HepG2 (cell line): ENCODE measurements around the gene DAPK1. TPM values are rescaled to one million over a fixed set of nuclear protein-coding genes. Genes with fewer than 3 reads are reported as not detected.

Source experiments
- ASH2L ChIP-seq: fragments of 300-600, 200-600 bp; sonication (generic); IDR thresholded peaks from 2 replicates; pipeline ENCODE4 v1.7.0; 2017; ENCODE audit warnings: low read depth, mild to moderate bottlenecking, moderate library complexity, mixed read lengths, low read length; ENCODE audit not compliant: insufficient read length
- DMAP1 ChIP-seq: IDR thresholded peaks from 2 replicates; pipeline ENCODE4 v1.6.1; 2016
- GABPA ChIP-seq, 2 experiments: IDR thresholded peaks; 2 replicates each; pipeline ENCODE4 v1.6.1; 2011 to 2016; ENCODE audit warnings: low read depth in 2 of 2, low read length in 1 of 2, missing biosample characterization in 1 of 2, missing genetic modification characterization in 1 of 2
- HMGXB4 ChIP-seq, 2 experiments: sonication (generic) in 1 of 2; formaldehyde crosslinking in 1 of 2; IDR thresholded peaks; 2 replicates each; pipeline versions ENCODE4 v1.4.0 to v1.6.1; 2018 to 2020; ENCODE audit warnings: missing genetic modification reagents in 2 of 2, borderline replicate concordance in 1 of 2, low read depth in 1 of 2, mild to moderate bottlenecking in 1 of 2, missing biosample characterization in 1 of 2
- HNRNPK ChIP-seq: fragments of 200-400 bp; formaldehyde crosslinking; IDR thresholded peaks from 2 replicates; pipeline ENCODE4 v1.6.1; 2018; ENCODE audit warnings: low read length, low read depth, moderate library complexity, mild to moderate bottlenecking; ENCODE audit not compliant: poor library complexity, severe bottlenecking
- KLF16 ChIP-seq, 2 experiments: sonication (generic) in 1 of 2; formaldehyde crosslinking in 1 of 2; IDR thresholded peaks; 2 replicates each; pipeline versions ENCODE4 v1.6.1 to v1.8.0; 2016 to 2023; ENCODE audit warnings: missing genetic modification reagents in 2 of 2, missing compliant biosample characterization in 1 of 2
- NAIF1 ChIP-seq: sonication (generic); formaldehyde crosslinking; IDR thresholded peaks from 2 replicates; pipeline ENCODE4 v1.5.0; 2020; ENCODE audit warnings: mild to moderate bottlenecking, missing genetic modification reagents, borderline replicate concordance
- ONECUT2 ChIP-seq: sonication (generic); formaldehyde crosslinking; IDR thresholded peaks from 2 replicates; pipeline ENCODE4 v1.4.0; 2020; ENCODE audit warnings: missing genetic modification reagents
- SALL2 ChIP-seq: sonication (generic); formaldehyde crosslinking; IDR thresholded peaks from 2 replicates; pipeline ENCODE4 v1.8.1; 2023; ENCODE audit warnings: mild to moderate bottlenecking, missing genetic modification reagents, inconsistent platforms
- SRSF9 ChIP-seq: fragments of 200-400 bp; formaldehyde crosslinking; IDR thresholded peaks from 2 replicates; pipeline ENCODE4 v1.6.1; 2018; ENCODE audit warnings: borderline replicate concordance, mild to moderate bottlenecking, low read depth, low read length; ENCODE audit not compliant: insufficient read depth, poor library complexity, severe bottlenecking
- ZSCAN29 ChIP-seq: sonication (generic); formaldehyde crosslinking; conservative IDR thresholded peaks from 2 replicates; pipeline ENCODE4 v1.4.0; 2020; ENCODE audit warnings: mild to moderate bottlenecking, missing genetic modification reagents
- ZSCAN9 ChIP-seq: IDR thresholded peaks from 2 replicates; pipeline ENCODE4 v1.6.1; 2016; ENCODE audit warnings: borderline replicate concordance
- polyA plus RNA-seq, 8 experiments: library from polyadenylated mRNA; depleted of rRNA in 3 of 8; stranded (reverse) in 7 of 8; unstranded in 1 of 8; fragments of >200 nt; fragmentation: Illumina TruSeq in 4 of 8; extraction: Trizol in 4 of 8; gene quantifications; 2 replicates each; pipeline versions ENCODE4 v1.2.1 to v1.2.3, GENCODE V29; 2011 to 2016; ENCODE audit warnings: low read depth in 4 of 8, missing spikeins in 1 of 8, mixed read lengths in 1 of 8; ENCODE audit not compliant: insufficient read depth in 1 of 8
- total RNA-seq, 5 experiments: library from RNA; depleted of rRNA; stranded (reverse); fragments of >200 nt; fragmentation: Illumina TruSeq; extraction: Trizol; gene quantifications; 2 replicates each; pipeline ENCODE4 v1.2.3, GENCODE V29; 2016; ENCODE audit warnings: low read depth in 1 of 5

DAPK1 gene
- total and polyA plus RNA-seq, 2 of the 13 experiments (the other 11 are each of a cell fraction or from before 2014, with no cell fraction given): 35.7 to 35.9 TPM

- TF ChIP-seq GABPA (IDR thresholded peaks at IDR 0.05; ENCODE audit: low read depth, low read length) (no peak), GABPA (CRISPR knock-in tag; IDR thresholded peaks at IDR 0.05; ENCODE audit: low read depth) (peak; percentile 21; the same call in 1 of the 2 replicates), KLF16 (CRISPR knock-in tag; IDR thresholded peaks at IDR 0.05) (0 out of 4 replicates have a peak, but pooled peaks of 1 of the 2 experiments have one; percentile 4), ASH2L (peak; percentile 50), ONECUT2 (CRISPR knock-in tag) (peak; percentile 42; the same call in 1 of the 2 replicates), SALL2 (CRISPR knock-in tag) (0 out of 2 replicates have a peak, but pooled peaks have one; percentile 9), ZSCAN29 (peak; percentile 84), HNRNPK (no peak), DMAP1 (CRISPR knock-in tag) (peak; percentile 25; the same call in 1 of the 2 replicates), NAIF1 (CRISPR knock-in tag) (peak; percentile 64; the same call in 1 of the 2 replicates), SRSF9 (no peak), HMGXB4 (CRISPR knock-in tag; IDR thresholded peaks at IDR 0.05; ENCODE audit: borderline replicate concordance in 1 of 2, low read depth in 1 of 2) (0 out of 4 replicates have a peak, but pooled peaks of 1 of the 2 experiments have one; percentile 5), ZSCAN9 (CRISPR knock-in tag) (no peak)
- TF ChIP-seq, all 625 proteins: peak for 21
These were observed 71.9 kb downstream of the DAPK1 start (continued) for GRCh38 chr9:87569518-87569917.
